NCI-H510A treated with DMSO at 0.1 percent for 48 hours (cell line): ENCODE measurements around the gene GABBR2.
"Not testable (repeated sequence)": the region's sequence is repeated elsewhere in the genome, so short reads cannot be mapped to it uniquely, and the experiment has no call there.

Experiments
- DNase-seq: peaks from one replicate; lab custom pipeline; 2025; lab: John Stamatoyannopoulos, UW

Gene GABBR2

DNA sequence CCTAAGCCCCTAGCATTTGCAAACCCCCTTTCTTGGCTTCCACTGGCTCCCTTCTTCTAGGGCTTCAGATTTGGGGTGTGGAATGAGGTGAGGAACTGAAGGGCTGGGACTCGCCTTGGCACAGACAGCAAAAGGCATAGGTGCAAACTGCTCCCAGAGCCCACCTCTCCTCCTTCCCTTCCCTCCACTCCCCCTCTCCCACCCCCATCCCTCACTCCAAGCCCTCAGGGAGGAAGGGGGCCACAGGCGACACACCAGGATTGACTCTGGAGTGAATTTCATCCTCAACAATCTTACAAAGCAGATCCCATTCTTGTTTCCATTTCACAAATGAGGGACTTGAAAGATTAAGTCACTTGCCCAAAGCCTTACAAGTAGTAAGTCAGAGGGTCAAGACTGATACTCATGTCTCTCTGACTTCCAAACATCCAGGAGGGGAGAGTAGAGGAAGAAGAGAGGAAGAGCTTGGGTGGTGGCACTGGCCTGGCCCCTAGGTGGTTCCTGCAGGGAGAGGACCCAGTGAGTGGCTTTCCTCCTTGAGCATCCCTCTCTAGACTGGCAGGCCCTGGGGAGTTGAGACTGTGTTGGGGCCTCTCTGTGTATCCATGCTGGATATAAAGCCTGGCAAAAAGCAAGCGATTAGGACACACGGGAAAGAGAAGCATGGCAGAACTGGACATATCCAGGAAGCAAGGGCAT, 193.1 kb downstream of the GABBR2 start:
- DNase-seq = no peak

DNA sequence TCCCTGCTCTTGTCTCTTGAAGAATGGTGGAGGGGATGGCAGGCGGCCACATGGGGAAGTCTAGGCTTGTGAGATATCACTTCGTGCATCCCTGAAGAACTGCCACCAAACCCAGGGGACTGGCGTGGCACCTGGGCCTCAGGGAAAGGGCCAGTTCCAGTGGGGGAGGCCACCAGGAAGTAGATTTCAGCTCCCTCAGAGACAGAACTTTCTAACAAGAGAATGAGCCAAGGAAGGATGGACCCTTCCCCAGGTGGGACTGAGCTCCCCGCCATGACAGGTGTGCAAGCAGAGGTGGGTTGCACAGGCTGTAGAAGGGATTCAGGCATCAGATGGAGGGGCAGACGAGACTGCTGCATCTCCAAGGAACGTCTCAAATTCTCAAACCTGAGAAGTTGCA, 193.9 kb downstream of the GABBR2 start:
- DNase-seq = no peak

DNA sequence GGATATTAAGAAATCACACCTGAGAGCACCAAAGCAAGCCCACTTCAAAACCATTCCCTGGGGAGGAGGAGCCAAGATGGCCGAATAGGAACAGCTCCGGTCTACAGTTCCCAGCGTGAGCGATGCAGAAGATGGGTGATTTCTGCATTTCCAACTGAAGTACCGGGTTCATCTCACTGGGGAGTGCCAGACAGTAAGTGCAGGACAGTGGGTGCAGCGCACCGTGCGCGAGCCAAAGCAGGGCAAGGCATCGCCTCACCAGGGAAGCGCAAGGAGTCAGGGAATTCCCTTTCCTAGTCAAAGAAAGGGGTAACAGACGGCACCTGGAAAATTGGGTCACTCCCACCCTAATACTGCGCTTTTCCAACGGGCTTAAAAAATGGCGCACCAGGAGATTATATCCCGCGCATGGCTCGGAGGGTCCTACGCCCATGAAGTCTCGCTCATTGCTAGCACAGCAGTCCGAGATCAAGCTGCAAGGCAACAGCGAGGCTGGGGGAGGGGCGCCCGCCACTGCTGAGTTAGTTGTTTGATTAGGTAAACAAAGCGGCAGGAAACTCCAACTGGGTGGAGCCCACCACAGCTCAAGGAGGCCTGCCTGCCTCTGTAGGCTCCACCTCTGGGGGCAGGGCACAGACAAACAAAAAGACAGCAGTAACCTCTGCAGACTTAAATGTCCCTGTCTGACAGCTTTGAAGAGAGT, 200.4 kb downstream of the GABBR2 start:
- DNase-seq = not testable (repeated sequence)

DNA sequence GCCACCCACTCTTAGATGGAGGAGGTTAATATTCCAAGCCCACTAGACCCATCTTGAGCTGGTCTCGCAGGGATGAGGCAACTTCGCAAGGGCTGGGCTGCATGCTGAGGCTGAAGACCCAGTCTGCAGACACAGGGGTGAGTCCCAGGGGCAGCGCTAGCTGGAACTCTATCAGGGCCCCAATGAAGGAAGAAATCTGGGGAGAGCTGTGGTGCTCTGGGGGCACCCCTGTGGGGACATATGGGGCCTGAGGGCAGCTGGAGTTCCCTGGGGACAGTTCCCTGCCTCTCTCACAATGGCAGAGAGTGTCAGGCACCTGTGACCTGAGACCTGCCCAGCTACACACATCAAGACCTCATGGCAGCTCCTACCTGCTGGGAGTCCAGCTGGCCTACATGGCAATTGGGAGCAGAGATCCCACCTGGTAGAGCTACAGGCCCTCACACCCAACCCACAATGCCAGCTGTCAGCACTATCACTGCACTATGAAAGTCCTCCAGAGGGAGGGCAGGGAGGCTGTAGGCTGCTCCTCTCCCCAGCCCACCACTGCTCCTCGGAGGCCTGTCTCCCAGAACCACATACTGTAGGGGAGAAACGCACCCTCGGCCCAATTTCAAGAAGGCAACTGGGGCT, 202.2 kb downstream of the GABBR2 start:
- no peak for DNase-seq

DNA sequence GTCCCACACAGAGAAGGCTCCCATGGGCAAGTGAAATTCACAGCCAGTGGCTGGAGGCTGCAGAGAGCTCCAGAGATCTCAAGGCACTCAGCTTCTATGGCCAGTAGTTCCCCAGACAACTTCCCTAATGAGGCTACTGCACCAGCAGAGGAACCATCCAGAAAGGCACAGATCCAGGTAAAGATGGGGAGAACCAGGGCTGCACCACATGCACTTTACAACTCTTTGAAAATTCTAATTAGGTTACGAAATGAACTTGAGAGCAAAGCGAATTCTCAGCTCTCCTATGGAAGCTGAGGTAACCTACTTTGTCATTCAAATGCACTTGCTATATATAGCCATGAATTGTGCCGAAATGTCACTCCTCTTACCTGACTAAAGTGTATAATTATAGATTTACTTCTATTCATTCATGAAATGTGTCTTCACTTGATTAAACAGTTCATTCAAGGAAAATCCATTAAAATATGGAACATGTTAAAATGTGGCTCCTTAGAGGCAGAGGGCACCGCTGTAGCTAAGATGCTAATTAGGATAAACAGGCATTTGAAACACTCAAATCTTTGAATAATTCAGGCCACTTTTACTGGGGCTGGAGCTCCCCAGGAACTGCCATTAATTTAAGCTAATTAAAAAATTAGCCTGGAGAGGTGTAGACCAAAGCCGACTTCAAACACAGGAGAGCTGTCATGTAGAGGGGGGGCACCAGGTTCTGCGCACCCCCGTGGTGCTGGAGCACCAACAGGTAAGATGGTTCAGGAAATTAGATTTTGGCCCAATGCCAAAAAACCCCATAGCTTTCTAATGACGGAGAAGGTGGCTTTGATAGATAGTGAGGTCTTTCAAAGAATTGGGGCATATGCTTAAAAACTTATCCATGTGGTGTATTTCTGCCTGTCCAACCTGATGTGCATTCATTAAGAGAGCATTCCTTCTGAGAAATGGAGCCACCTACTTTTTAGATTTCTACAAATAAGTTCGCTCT, 204.1 kb downstream of the GABBR2 start:
- DNase-seq = no peak

DNA sequence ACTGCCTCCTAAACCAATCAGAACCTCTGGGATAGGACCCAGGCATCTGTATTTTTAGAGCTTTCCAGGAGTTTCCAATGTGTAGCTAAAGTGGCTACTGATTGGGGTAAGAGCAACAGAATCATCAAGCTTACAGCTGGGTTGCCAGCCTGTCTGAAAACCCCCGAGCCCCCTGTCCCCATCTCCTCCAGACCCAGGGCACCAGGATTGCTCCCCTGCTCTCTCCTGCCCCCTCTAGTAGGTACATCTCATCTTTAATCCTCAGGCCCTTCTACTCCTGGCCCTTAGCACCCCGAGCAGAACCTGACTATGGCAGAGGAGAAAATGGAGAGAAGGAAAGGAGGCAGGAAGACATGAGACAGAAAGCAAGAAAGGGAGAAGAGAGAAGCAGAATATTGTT, 204.9 kb downstream of the GABBR2 start:
- no peak for DNase-seq

DNA sequence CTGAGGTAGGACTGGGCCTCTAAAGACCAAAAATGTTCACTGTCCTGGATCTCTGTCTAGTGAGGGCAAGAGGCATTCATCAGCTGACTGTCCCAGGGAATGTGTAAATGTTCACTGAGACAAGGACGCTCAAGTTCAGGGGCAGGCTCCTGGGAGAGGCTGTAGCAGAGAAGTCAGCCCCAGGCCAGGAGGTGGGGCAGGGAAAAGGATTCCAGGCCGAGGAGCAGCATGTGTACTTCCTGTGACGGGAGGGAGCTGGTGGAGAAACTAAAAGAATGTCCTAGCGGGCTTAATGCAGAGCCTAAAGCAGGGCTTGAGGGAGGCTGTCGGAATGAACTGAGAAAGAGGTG, 205.8 kb downstream of the GABBR2 start:
- DNase-seq = no peak

DNA sequence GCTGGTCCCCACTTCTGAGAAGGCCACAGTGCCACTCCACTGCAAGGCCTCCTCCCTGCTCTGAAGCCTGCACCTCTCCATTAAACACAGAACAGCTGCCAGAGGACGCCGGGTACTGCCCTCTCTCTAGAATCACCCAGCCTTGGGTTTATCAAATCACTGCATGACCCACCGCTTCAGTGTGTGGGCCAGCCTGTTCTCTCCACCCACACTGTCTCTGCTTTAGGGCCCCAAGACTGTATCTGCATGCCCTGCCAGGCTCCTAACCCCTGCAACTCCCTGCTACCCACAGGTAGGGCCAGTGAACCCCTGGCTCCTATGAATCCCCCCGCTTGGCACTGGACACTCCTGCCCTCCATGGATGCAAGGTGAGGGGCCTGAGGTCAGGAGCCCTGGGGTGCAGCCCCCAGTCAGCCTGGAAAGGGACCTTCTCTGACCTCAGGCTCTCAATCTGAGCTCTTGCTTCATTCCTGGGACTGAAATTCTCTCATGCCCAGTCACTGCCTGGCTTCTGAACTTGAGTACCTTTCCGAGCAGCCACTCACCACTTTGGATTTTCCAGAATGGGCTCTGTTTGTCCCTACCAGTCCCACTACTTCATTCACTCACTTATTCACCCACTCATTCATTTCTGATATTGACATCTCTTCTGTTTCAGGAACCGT, 206.3 kb downstream of the GABBR2 start:
- DNase-seq = no peak

DNA sequence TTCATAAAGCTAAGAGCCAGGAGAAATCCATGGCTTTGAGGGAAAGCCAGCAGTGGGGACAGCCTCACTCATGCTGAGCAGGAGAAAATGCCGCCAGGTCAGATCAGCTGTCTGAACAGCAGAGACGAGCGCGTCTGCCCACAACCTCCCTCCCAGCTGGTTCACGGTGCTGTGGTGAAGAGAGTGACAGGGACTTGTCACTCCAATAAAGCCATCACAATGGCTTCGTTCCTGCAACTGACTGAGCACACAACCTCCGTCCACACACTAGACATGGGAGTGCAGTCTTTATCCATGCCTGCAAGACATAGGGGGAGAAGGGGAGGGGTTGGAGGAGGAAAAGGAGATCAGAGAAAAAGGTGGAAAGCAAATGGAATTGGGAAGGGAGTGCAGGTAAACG, 206.9 kb downstream of the GABBR2 start:
- no peak for DNase-seq

DNA sequence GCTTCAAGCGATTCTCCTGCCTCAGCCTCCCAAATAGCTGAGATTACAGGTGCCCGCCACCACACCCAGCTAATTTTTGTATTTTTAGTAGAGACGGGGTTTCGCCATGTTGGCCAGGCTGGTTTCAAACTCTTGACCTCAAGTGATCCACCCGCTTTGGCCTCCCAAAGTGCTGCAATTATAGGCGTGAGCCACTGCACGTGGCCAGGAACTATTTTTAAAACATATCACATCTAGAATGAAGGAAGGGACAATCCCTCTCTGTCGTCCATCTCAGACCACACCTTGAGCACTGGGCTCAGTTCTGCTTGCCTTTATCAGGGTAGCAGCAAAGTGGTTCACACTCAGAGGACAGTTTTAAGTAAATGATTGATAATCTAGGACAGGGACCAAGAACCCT, 207.5 kb downstream of the GABBR2 start:
- DNase-seq = not testable (repeated sequence)

DNA sequence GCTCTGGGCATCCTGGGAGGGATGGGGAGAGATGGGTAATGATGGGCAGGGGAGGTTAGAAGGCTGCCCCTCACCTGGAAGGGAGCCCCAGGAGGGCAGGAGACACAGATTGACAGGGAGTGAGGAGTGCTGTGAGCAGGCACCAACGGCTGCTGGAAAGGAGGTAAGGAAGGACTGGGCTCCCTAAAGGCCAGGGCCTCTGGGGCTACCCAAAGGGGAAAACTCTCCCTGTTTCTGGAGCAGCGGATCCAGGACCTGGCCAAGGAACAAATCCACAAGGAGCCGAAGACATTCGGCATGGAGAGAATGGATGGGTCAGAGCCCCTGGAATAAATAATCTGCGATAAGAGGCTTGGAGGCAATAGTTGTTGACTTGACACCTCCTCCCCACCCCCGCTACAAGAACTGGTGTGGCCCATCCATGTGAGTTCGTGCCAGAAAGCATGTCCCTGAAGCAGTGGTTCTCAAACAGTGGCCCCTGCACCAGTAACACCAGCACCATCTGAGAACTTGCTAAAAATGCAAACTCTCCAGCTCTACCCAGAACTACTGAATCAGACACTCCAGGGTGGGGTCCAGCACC, 208.3 kb downstream of the GABBR2 start:
- no peak for DNase-seq

DNA sequence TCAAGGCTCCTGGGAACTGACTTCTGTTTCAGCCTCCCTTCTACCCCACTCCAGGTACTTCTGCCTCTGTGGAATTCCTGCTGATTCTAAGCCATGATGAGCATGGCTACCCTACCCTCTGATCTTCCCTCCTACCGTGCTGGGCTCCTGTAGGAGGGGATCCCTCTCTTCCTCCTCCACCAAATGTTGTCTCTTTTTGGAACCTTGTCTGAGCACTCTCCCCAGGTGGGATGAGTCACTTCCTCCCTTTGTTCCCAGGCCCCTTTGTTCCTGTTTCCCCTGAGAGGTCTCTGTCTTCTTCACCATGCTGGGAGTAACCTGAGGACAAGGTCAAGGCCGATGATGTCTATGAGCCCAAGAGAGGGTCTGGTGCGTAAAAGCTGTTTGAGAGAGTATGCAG, 213.2 kb downstream of the GABBR2 start:
- DNase-seq = no peak

DNA sequence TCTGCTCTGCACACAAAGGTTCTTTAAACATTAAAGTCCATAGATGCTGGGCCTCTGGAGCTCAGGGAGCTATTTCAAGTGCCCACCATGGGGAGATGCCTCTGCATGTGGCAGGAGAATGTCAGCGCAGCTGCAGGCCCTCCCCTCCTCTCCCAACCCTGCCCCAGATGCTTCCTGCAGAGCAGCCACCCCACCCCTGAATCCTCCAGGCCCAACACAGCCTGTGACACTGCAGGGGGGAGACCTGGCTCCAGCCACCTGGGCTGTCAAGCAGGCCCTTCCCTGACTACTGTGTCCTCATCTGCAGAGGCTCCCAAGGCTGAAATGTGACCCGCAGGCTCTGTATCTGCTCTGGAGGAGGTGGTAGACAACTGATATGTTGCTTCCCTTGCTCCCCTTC, 213.9 kb downstream of the GABBR2 start:
- no peak for DNase-seq

DNA sequence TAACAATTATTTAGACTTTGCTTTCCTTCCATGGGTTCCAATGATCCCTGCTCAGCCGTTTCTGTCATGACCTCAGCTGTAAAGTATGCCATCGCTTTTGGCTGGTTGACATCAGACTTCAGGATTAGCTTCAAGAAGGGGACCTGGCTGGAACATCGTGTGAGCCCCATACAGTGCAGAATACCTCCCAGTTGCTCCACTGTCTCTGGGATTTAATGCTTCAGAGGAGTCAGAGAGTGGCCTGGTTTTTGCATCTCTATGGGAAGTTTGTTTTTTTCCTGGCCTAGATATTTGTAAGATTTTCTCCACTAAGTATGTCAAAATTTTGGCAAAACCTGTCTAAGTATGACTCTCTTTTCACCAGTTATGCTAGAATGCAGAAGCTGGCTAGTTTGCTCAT, 216.9 kb downstream of the GABBR2 start:
- no peak for DNase-seq

DNA sequence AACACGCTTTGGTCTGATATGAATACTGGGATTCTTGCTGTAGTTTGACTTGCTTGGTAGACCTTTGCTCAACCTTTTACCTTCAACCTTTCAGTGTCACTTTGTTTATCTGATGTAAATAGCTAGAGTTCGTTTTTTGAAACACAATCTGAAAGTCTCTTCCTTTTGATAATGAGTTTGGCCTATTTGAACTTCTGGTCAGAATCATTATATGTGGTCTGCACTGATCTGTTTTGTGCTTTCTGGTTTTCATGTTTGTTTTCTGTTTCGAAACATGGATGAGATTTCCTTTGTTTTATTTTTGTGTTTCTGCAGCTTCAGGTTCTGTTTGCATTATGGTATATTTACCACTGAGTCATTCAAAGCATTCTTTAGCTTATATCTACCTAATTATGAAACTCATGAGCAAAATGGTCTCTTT, 217.5 kb downstream of the GABBR2 start:
- no peak for DNase-seq

DNA sequence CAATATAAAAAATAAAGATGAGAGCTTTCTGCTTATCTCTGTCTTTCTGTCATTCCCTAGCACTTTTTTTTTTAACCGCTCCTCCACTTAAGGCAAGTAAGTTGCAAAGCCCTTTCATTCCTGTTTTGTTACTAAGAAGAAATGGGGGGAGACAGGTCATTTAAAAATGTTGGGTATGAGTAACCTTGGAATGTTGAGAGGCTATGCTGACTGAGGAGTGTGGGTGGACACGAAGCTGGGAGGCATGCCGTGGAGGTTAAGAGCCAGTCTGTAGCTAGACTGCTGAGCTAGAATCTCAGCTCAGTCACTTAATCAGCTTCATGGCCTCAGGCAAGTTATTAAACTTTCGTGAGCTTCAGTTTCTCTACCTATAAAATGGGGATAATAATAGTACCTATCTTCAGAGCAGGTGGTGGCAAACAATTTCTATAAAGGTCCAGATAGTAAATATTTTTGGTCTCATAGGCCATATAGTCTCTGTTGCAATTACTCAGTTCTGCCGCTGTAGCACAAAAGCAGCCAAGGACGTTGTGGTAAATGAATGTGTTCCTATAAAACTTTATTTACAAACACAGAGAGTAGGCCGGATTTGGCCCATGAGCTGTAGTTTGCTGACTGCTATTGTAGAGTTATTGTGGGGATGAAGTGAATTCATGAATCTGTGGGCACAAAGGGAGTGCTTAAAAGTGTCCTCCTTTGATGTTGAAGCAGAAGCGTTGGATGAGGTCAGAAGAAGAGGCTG, 220.0 kb downstream of the GABBR2 start:
- no peak for DNase-seq

DNA sequence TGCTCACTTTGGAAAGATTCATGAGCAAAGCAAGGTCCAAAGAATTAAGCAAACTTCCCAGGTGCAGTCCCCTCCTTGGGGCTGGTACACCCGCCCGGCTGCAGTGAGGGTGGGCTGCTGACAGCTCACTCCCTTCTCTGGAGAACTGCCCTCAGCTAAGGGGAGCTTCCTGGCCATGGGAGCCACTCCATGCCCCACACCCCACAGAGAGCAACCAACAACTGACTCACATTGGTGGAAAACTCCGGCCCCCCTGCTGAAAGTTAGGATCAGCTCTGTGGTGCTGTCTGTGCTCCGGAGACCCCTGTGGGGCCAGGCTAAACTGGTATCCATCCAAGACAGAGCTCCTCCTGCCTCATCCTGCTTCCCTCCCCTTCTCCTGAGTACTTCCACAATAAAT, 223.0 kb downstream of the GABBR2 start:
- no peak for DNase-seq

DNA sequence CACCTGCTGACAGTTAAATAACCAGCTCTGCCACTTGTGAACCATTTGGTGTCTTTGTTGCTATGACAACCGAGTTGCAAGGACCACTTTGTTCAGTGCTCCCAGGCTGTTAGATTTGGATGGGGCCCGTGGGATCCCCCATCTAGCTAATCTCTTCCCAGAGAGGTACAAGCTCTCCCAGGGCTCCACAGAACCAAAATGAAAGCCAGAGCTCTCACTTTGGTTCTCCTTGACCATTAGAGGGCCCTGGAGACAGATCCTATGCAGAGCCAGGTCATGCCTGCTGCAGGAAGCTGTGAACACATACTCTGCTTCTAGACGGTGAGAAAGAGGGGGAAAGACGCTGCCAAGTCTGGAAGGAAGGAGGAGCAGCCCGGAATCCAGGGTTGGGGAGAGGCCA, 224.6 kb downstream of the GABBR2 start:
- DNase-seq = no peak

DNA sequence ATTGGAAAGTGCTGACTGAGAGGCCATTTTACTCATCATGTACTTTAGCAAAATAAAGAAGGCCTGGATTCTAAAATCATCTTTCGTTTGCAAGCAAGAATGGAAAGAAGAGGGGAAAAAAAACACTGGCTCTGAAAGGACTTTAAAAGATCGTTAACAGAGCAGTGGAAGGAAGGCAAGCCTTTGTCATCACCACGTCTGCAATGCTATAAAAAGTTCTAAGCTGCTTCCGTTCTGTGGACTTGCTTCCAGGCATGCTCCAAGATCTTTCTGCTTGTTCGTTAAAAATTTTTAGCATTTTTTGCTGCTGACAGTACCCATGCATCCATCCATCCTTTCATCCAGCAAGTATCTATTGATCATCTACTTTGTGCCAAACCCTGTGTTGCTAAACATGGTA, 226.5 kb downstream of the GABBR2 start:
- no peak for DNase-seq

DNA sequence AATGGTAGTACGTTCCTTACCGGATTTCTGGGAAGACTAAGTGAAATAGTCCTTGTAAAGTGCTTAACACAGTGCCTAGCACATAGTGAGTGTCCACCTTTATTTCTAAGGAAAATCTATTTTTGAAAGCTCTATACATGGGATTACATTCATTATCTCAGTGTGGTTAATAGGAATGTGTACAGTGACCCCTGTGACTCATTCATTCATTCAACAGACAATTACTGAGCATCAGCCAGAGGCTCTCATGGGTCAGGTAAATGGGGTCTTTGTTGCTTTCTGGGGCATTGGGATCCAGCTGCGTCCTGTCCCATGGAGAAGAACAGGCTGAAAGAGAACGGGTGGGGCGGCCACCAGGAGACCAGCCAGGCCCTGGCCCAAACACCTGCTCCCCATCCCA, 227.1 kb downstream of the GABBR2 start:
- DNase-seq = no peak
